GM21786 (cell line): ENCODE results near the gene IFT25.
A peak's percentile ranks its signal among the peaks of the same experiment; 100 is the strongest.

Source experiments
- ATAC-seq: cut with Tn5 transposase; IDR thresholded peaks from one replicate; pipeline ENCODE4 v1.9.1; 2021; ENCODE audit not compliant: unreplicated experiment

The IFT25 gene

GRCh38 chr1:53957194-53957818 is 11.8 kb upstream of the IFT25 start:
- no peak for ATAC-seq

DNA sequence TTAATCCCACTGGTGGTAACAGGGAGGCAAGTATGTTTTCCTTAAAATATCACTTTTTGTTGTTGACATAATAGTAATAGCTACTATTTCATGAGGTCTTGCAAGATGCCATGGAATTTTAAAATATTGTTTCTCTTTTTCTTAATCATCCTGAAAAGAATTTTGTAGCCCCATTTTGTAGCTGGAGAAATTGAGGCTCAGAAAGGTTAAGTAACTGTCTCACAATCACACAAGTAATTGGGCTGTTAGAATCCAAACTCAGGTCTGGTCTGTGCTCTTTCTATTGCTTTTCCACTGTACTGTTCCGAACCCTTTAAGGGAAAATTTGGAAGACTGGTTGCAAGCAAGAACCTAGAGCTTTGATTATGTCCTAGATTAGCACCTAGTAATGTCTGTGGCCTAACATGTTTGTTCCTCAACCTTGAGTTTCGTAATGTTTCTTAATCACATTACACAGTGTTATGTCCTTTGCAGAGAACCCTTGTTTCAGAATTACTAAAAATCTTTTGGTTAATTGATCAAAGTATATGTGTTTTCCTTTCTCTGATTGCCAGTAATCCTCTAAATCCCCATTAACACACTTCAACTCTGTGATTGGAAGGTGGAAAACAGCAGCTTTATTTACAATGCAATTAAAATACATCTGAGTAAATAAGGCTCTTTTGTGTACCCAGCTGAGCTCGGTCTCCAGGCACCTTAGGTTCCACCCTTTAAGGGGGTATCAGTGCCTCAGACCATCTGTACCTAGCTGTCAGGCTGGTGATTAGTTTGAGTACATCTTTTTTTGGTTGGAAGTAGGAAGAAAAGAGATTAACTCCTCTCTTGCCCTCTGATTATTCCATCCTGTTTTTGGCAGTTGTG is 11.0 kb upstream of the IFT25 start:
- no peak for ATAC-seq

DNA sequence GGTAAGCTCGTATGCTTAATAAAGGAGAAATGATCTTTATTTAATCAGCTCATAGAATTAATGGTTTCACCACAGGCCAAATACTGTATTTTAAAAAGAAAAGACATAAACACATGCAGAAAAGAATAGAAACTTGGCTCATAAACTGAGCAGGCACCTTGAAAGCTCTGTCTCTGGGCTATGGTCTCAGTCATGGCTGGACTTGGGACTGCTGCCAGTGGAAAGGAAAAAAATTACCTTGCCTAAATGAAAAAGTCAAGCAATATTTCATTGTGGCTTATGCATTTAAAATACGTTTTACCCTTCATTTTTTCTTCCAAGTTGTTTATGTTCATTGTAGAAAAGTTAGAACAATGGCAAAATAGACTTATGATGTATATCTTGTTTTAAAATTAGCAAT is 8.6 kb upstream of the IFT25 start:
- no peak for ATAC-seq

GRCh38 chr1:53951697-53952096 is 6.2 kb upstream of the IFT25 start:
- no peak for ATAC-seq

DNA sequence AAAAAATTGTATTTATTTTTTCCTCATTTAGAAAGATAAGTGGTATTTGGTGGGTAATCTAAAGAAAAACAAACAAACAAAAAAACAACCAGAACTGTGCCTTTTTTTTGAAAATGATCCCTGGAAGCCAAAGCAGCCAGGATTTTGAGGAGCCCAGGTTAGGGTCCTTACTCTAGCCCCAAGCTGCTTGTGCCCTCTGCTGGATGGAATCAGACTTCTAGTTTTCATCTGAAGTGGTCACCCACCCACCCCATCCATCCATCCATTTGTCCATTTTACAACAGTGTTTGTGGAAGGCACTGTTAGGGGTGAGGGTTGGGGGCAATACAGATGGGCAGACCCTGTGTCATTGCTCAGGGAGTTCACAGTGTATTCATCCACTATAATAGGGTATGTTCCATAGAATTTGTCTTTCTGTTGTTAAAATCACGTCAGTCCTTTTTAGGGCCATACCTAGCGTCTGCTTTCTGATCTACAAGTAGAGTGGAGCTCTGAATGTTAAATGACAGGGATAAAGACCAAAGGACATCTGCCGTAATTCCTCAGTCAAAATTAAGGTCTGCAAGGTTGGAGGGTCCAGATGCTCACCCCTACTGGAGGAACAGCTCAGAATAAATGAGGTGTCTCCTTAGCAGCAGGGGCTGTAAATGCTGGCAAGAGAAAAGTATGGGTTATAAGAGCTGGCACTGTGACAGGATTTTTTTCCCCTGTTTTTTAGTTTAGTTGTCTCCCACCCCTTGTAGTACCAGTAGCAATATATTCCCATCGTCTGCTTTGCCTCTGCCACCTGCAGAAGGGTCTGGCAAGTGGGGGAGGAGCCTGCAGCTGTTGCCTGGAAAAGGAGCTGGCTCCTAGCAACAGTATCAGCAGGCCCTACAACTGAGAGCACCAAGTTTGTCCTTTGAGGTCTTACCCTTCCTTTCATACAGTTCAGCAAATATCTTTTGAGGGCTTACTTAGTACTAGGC is 3.8 kb upstream of the IFT25 start:
- ATAC-seq: no peak

GRCh38 chr1:53948291-53948690 is 2.8 kb upstream of the IFT25 start:
- no peak for ATAC-seq

DNA sequence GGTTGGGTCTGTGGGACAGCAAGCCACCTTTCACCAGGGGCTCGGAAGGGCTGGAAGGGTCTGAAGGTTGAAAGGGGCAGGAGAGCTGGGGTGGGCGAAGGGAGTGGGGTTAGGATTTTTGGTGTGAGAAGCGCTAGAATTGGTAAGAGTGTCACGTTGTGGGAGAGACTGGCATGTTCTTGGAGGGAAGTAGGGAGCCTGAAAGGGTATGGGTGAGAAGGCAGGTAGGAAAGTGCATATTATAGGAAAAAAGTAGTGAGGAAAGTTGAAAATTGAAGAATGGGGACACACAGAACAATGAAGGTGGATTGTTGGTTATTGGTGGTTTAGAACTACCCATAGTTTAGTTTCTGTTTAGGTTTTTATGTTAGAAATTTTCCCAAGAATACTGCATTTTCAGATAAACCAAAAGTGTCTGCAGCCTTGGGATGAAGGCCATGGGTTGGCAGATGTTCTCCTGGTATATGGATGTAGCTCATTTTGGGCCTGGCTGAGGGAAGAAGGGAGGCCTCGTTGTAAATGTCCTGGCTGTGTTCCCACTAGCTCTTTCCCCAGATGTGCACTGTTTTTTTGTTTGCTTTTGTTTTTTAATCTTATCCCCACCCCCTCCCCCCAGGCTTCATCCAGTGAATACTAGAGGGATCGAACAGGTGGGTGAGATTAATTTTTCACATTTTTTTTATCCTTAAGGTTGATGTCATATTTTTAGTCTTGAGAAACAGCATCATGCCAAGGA is 1.8 kb upstream of the IFT25 start:
- ATAC-seq: no peak

DNA sequence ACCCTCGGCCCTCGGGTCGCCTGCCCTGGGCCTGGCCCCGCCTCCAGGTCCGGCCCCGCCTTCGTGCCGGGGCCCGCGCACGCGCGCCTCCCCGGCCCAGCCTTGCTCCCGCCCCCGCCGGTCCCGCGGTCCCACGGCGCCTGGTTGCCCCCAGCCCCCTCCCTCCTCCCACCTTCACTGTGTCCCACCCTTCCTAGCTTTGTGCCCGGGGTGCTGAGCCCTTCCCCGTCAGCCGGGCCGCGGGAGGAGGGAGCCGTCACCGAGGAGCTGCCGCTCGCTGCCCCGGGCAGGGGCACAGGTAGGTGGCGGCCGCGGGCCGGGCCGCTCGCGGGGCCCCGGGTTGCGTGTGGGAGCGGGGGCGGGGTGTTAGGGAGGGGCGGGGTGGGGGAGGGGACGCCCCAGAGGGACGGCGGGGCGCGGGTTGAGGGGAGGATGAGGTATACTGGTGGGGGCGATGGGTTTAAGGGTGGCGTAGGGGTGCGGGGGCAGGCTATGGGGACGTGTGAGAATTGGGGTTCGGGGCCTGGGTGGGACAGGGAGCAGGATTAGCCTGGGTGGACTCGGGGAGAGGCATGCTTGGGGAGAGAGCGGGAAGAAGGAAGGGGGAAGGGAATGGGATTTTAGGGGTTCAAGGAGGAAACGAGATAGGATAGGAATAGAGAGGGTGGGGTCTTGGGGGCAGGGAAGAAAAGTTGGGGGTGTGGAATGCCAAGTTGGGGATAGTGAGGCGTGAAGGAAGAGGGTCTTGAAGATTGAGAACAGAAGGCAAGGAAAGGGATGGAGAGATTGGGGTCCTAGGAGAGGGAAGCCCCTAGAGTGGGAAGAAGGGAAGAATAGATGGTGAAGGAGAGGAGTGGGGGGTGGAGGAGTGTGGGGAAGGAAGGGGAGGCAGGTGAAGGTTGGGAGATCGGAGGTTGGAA is 1.0 kb upstream of the IFT25 start, which contains the start of gene LRRC42:
Gene LRRC42, plus strand, starts transcription at position 99 of the 920 bp plus-strand sequence. CDS start 5,650 bp downstream, outside the sequence.
- peak; percentile 55 for ATAC-seq

- no peak for ATAC-seq
These were observed 391 bp downstream of the IFT25 start for GRCh38 chr1:53945183-53945432.

GRCh38 chr1:53944469-53945182 is 873 bp downstream of the IFT25 start:
- no peak for ATAC-seq

GRCh38 chr1:53943490-53944043 is 1.9 kb downstream of the IFT25 start:
- no peak for ATAC-seq

GRCh38 chr1:53943090-53943489 is 2.4 kb downstream of the IFT25 start:
- no peak for ATAC-seq

- ATAC-seq: no peak
These were observed 3.2 kb downstream of the IFT25 start for GRCh38 chr1:53942127-53942957.

- no peak for ATAC-seq
These were observed 7.2 kb downstream of the IFT25 start for GRCh38 chr1:53938136-53938830.

DNA sequence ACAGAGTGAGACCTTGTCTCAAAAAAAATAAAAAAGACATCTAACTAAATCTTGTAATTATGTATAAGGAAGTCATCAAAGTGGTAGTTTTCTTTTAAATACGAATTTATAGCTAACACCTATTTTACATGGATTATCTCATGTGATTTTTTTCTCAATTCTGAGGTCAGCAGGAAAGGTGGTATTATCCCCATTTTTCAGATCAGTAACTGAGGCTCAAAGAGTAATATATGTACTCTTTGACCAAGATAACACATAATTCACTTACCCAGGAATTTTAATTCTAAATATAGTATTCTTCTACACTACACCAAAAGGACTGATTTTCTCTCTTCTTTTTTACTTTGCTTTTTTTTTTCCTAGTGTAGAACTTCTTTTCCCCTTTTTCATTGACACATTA is 9.1 kb downstream of the IFT25 start:
- no peak for ATAC-seq

DNA sequence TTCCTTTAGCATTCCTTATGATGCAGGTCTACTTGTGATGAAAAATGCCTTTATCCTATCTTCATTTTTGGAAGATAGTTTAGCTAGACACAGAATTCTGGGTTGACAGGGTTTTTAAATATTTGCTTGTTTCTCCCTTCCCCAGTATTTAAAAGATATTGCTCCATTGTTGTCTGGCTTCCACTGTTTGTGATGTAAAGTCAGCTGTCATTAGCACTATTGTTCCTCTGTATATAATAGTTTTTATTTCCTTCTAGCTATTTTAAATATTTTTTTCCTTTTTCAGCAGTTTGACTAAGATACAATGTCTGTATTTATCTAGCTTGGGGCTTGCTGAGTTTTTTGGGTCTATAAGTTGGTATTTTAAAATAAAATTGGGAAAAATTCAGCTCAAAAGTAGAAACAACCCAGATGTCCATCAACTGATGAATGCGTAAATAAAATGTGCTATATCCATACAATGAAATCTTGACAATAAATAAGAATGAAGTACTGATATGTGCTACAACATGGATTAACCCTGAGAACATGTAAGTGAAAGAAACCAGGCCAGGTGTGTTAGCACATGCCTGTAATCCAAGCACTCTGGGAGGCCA is 11.2 kb downstream of the IFT25 start:
- ATAC-seq: no peak

GRCh38 chr1:53931523-53931922 is 14.0 kb downstream of the IFT25 start:
- ATAC-seq: no peak
